B cell (primary cell): ENCODE measurements around the gene DCDC1. TPM values are rescaled to one million over a fixed set of nuclear protein-coding genes. Genes with fewer than 3 reads are reported as not detected.

Experiments used
- ATAC-seq: fragments of 200-7000 bp; cut with Tn5 transposase; one replicate; pipeline ENCODE4 v1.10.0; 2021; ENCODE audit warnings: low read depth, mild to moderate bottlenecking, moderate number of reproducible peaks, moderate library complexity
- CTCF ChIA-PET: fragments of 350-600 bp; sonication (Branson Sonifier 250); formaldehyde crosslinking; loops from one replicate; lab custom pipeline; 2021; ENCODE audit warnings: antibody characterized with exemption, inconsistent platforms; lab: Charles Lee
- POLR2A ChIA-PET: fragments of 350-600 bp; sonication (Branson Sonifier 250); formaldehyde crosslinking; loops from one replicate; lab custom pipeline; 2021; ENCODE audit warnings: antibody characterized with exemption; lab: Charles Lee
- DNase-seq: peaks from one replicate; pipeline ENCODE4 v3.0.0; 2013
- H2AFZ ChIP-seq: 2 replicates; pipeline ENCODE4 v1.6.1; 2012; ENCODE audit warnings: mild to moderate bottlenecking, low read depth, low read length; ENCODE audit not compliant: insufficient read depth, poor library complexity, severe bottlenecking
- H3K27ac ChIP-seq, 2 donors: 1 replicate in 1 of 2; 2 replicates in 1 of 2; pipeline ENCODE4 v1.5.1; 2012 to 2013; ENCODE audit warnings: low read length in 2 of 2, mild to moderate bottlenecking in 2 of 2, moderate library complexity in 1 of 2
- H3K27me3 ChIP-seq, 4 experiments: fragments of 200-600 bp in 1 of 4; sonication (generic) in 1 of 4; replicated peaks in 1 of 4; 1 replicate in 2 of 4; 2 replicates in 2 of 4; pipeline versions ENCODE4 v1.6.1 to v1.7.0; 2013 to 2016; ENCODE audit warnings: low read length in 3 of 4, mild to moderate bottlenecking in 2 of 4, mixed read lengths in 1 of 4, moderate library complexity in 1 of 4; ENCODE audit not compliant: insufficient read depth in 4 of 4, control insufficient read depth in 3 of 4; ENCODE audit errors: control extremely low read depth in 1 of 4
- H3K36me3 ChIP-seq, 2 experiments: replicated peaks in 1 of 2; 1 replicate in 1 of 2; 2 replicates in 1 of 2; pipeline versions ENCODE4 v1.6.1 to v1.7.1; 2013; ENCODE audit warnings: low read length in 1 of 2; ENCODE audit not compliant: insufficient read depth in 2 of 2, control insufficient read depth in 1 of 2; ENCODE audit errors: control extremely low read depth in 1 of 2, extremely low read depth in 1 of 2
- H3K4me1 ChIP-seq, 2 donors: fragments of 200-600 bp in 1 of 2; sonication (generic) in 1 of 2; 1 replicate in 1 of 2; 2 replicates in 1 of 2; pipeline versions ENCODE4 v1.5.1 to v1.6.1; 2013 to 2017; ENCODE audit warnings: low read length in 2 of 2; ENCODE audit not compliant: control insufficient read depth in 2 of 2, insufficient read depth in 2 of 2
- H3K4me2 ChIP-seq: replicated peaks from 2 replicates; pipeline ENCODE3; 2012; ENCODE audit warnings: mild to moderate bottlenecking, low read depth, low read length; ENCODE audit not compliant: poor library complexity, severe bottlenecking
- H3K4me3 ChIP-seq, 5 experiments: fragments of 200-600 bp in 1 of 5; sonication (generic) in 1 of 5; 1 replicate in 3 of 5; 2 replicates in 2 of 5; pipeline versions ENCODE4 v1.5.1 to v1.7.0; 2011 to 2016; ENCODE audit warnings: low read length in 4 of 5, mild to moderate bottlenecking in 4 of 5, low read depth in 2 of 5, control low read depth in 1 of 5, moderate library complexity in 1 of 5; ENCODE audit not compliant: insufficient read depth in 1 of 5; ENCODE audit errors: control extremely low read depth in 1 of 5, extremely low read depth in 1 of 5
- H3K79me2 ChIP-seq: fragments of 200-600 bp; sonication (generic); one replicate; pipeline ENCODE4 v1.6.0; 2016; ENCODE audit warnings: low read length; ENCODE audit not compliant: control insufficient read depth, insufficient read depth
- H3K9ac ChIP-seq: fragments of 200-600 bp; sonication (generic); 2 replicates; pipeline ENCODE4 v1.6.1; 2017; ENCODE audit warnings: mild to moderate bottlenecking, low read length, moderate library complexity
- H3K9me3 ChIP-seq, 3 donors: one replicate each; pipeline versions ENCODE4 v1.6.1 to v1.7.1; 2013; ENCODE audit warnings: low read length in 2 of 3; ENCODE audit not compliant: control insufficient read depth in 2 of 3, insufficient read depth in 1 of 3; ENCODE audit errors: control extremely low read depth in 1 of 3
- H4K20me1 ChIP-seq: 2 replicates; pipeline ENCODE4 v1.6.0; 2012; ENCODE audit warnings: mild to moderate bottlenecking, low read length; ENCODE audit not compliant: insufficient read depth, control insufficient read depth, poor library complexity, severe bottlenecking
- H3K27ac Mint-ChIP-seq: one replicate; pipeline ENCODE4 v1.8.0; 2021; ENCODE audit warnings: mixed read lengths
- H3K27me3 Mint-ChIP-seq: one replicate; pipeline ENCODE4 v1.8.0; 2021; ENCODE audit warnings: mixed read lengths
- H3K4me1 Mint-ChIP-seq: one replicate; pipeline ENCODE4 v1.8.0; 2021; ENCODE audit warnings: mixed read lengths
- H3K4me3 Mint-ChIP-seq: one replicate; pipeline ENCODE4 v1.8.0; 2021; ENCODE audit warnings: mixed read lengths
- H3K9me3 Mint-ChIP-seq: one replicate; pipeline ENCODE4 v1.8.0; 2022; ENCODE audit warnings: mixed read lengths; ENCODE audit not compliant: insufficient read depth
- CTCF ChIP-seq: fragments of 200-600 bp; IDR thresholded peaks from one replicate; pipeline ENCODE4 v1.8.0; 2022; ENCODE audit warnings: antibody characterized with exemption, mild to moderate bottlenecking
- EZH2 ChIP-seq: IDR thresholded peaks from 2 replicates; pipeline ENCODE4 v1.6.1; 2012; ENCODE audit warnings: borderline replicate concordance, low read depth, mild to moderate bottlenecking, moderate library complexity, low read length; ENCODE audit not compliant: insufficient read depth, poor library complexity, severe bottlenecking
- WGBS: methylation state at CpG from one replicate; pipeline ENCODE4 v1.1.5; 2013; ENCODE audit warnings: missing lambda C conversion rate; ENCODE audit not compliant: insufficient coverage; 5-methylcytosine and 5-hydroxymethylcytosine counted together
- intact Hi-C: fragments of 100-400 bp; cut with micrococcal nuclease; formaldehyde crosslinking; loops from one replicate; pipeline ENCODE4 v1.10.0; 2022
- polyA plus RNA-seq: library from polyadenylated mRNA; depleted of rRNA; stranded (reverse); fragments of >200 nt; gene quantifications from 2 replicates; pipeline ENCODE4 v1.2.3, GENCODE V29; 2012
- total RNA-seq, 2 donors: library from RNA; stranded (reverse); fragments of 120-200 nt in 1 of 2; gene quantifications; 1 replicate in 1 of 2; 2 replicates in 1 of 2; pipeline versions ENCODE4 v1.2.3 to v1.2.4, GENCODE V29; 2013 to 2022

Gene DCDC1
- total and polyA plus RNA-seq, 2 donors (not counting 1 experiment from before 2014, with no cell fraction given), result not detected

GRCh38 chr11:31150011-31150410 is 219.5 kb downstream of the DCDC1 start:
- Histone ChIP-seq H3K79me2 (no peaks in the 10 kb centered on the region), H3K4me3 (no peak overlapping the region), H3K27ac (no peak overlapping the region), H3K4me1 (no peaks in the 10 kb centered on the region), H4K20me1 (no peaks in the 10 kb centered on the region), H2AFZ (no peak overlapping the region), H3K9ac (no peak overlapping the region), H3K4me2 (no peak overlapping the region), H3K27me3 (no peaks in the 10 kb centered on the region), H3K36me3 (no peaks in the 10 kb centered on the region), H3K9me3 (peaks cover 0 to 3% (median 0%) of the 10 kb centered on the region in 3 donors)
- DNase-seq (no peak), ATAC-seq (no peak)
- WGBS, result 92% methylated on average over 2 of the region's 2 CpGs
- TF ChIP-seq EZH2, result no peak
- no peak for TF ChIP-seq CTCF
- H3K4me3 Mint-ChIP-seq, result no peak overlapping the region
- H3K9me3 Mint-ChIP-seq, result no peaks in the 10 kb centered on the region
- POLR2A ChIA-PET, result no interaction called here
- H3K27ac Mint-ChIP-seq, result no peak overlapping the region
- H3K27me3 Mint-ChIP-seq, result no peaks in the 10 kb centered on the region
- H3K4me1 Mint-ChIP-seq, result no peaks in the 10 kb centered on the region
- intact Hi-C loops, result no loop called here
- CTCF ChIA-PET, result no interaction called here

- Histone ChIP-seq H3K4me3 (no peak overlapping the region), H3K36me3 (no peaks in the 10 kb centered on the region), H3K27me3 (no peaks in the 10 kb centered on the region), H4K20me1 (no peaks in the 10 kb centered on the region), H3K27ac (no peak overlapping the region), H3K4me2 (no peak overlapping the region), H3K9me3 (no peaks in the 10 kb centered on the region), H3K9ac (no peak overlapping the region), H3K79me2 (no peaks in the 10 kb centered on the region), H3K4me1 (no peaks in the 10 kb centered on the region), H2AFZ (no peak overlapping the region)
- ChIA-PET CTCF (no interaction called here), POLR2A (no interaction called here)
- Mint-ChIP-seq H3K4me1 (no peaks in the 10 kb centered on the region), H3K27ac (no peak overlapping the region), H3K9me3 (no peaks in the 10 kb centered on the region), H3K4me3 (no peak overlapping the region), H3K27me3 (peaks cover 3% of the 10 kb centered on the region)
- TF ChIP-seq EZH2 (no peak), CTCF (no peak)
- ATAC-seq (no peak), DNase-seq (no peak)
- intact Hi-C loops, result no loop called here
- 0% methylated on average over 1 of the region's 6 CpGs for WGBS
Measured at GRCh38 chr11:31141789-31142188, 227.8 kb downstream of the DCDC1 start.
